IPS-NIHi11 (cell line): ENCODE measurements around the gene SP1.
"Not testable (repeated sequence)": the region's sequence is repeated elsewhere in the genome, so short reads cannot be mapped to it uniquely, and the experiment has no call there.

Experiments
- DNase-seq: peaks from one replicate; pipeline ENCODE4 v3.0.0; 2012; ENCODE audit warnings: mixed read lengths, low spot score

The SP1 gene

DNA sequence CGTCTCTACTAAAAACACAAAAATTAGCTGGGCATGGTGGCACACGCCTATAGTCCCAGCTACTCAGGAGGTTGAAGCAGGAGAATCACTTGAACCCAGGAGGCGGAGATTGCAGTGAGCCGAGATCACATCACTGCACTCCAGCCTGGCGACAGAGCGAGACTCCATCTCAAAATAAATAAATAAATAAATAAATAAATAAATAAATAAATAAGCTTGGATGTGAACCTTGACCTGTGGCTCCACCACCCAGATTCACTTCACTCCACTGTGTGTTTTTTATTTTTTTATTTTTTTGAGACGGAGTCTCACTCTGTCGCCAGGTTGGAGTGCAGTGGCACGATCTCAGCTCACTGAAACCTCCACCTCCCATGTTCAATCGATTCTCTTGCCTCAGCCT lies 18.3 kb upstream of the SP1 start:
- DNase-seq: not testable (repeated sequence)

DNA sequence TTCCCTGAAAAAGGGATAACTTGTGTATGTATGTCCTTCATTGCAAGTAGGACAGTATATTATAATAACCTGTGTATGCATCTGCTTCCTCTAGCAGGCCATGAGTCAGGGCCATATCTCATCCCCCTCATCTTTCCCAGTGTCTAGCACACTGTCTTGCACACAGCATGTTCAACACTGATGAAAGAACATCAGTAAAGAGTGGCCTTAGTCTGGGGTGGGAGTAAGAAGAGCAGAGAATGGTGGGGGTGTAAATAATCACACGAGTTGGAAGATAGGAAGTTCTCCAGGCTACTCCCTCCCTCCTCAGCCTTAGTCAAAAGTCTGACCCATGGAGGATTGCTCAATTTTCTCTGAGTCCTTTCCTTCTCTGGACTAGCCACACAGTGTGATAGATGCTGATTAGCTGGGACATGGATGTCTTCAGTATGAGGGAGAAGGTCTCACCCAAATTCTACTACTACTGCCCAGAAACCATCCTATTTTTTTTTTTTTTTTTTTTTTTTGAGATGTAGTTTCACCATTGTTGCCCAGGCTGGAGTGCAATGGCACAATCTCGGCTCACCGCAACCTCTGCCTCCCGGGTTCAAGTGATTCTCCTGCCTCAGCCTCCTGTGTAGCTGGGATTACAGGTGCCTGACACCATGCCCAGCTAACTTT lies 14.6 kb upstream of the SP1 start:
- DNase-seq: no peak

DNA sequence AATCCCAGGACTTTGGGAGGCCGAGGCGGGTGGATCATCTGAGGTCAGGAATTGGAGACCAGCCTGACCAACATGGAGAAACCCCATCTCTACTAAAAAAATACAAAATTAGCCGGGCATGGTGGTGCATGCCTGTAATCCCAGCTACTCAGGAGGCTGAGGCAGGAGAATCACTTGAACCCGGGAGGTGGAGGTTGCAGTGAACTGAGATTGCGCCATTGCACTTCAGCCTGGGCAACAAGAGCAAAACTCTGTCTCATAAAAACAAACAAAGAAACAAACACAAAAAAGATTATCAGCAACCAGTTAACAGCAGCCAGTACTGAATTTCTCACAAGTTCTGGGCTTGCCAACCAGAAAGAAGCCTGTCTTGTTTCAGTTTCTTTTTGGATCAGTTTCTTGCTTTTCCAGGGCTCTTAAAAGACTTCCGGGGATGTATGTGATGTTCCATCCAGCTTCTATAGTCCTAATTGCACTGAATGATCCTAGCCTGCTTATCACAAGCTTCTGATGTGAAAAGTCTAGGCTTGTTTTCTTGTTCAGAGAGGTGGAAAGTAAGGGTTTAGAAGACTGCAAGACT lies 6.3 kb upstream of the SP1 start:
- not testable (repeated sequence) for DNase-seq

DNA sequence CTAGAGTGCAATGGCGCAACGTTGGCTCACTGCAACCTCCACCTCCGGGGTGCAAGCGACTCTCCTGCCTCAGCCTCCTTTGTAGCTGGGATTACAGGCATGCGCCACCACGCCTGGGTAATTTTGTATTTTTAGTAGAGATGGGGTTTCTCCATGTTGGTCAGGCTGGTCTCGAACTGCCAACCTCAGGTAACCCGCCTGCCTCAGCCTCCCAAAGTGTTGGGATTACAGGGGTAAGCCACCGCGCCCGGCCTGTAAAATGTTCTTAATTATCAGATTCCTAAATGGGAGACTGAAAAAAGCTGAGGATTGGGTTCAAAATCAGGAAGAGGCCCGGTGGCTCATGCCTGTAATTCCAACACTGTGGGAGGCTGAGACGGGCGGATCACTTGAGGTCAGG lies 5.7 kb upstream of the SP1 start:
- not testable (repeated sequence) for DNase-seq

DNA sequence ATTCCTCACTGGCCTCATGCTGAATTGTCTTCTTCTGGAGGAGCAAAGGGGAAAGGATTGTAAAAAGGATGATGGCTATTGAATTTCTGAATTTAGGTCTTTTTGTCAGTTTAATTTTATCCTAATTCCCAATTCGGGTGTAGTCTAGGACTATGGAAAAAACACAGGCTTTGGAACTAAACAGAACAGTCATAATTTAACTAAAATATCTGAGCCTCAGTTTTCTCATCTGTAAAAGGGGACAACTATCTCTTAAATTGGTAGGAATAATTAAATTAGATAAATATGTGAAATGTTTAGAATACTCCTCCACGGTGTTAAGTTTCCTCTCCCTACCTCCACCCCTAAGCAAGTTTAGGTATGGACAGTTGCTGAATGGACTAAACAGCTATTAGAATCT lies 3.2 kb upstream of the SP1 start:
- no peak for DNase-seq

DNA sequence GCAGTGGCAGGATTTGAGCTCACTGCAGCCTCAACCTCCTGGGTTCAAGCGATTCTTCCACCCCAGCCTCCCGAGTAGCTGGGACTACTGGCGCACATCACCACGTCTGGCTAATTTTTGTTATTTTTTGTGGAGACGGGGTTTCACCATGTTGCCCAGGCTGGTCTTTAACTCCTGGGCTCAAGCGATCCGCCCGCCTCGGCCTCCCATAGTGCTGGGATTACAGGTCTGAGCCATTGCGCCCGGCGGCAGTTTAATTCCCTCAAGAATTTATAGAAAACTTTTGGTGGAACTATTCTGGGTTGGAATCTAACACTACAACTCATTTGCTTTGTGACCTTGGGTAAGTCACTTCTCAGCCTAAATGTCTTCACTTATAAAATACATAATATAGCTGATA lies 1.8 kb upstream of the SP1 start:
- DNase-seq: no peak

DNA sequence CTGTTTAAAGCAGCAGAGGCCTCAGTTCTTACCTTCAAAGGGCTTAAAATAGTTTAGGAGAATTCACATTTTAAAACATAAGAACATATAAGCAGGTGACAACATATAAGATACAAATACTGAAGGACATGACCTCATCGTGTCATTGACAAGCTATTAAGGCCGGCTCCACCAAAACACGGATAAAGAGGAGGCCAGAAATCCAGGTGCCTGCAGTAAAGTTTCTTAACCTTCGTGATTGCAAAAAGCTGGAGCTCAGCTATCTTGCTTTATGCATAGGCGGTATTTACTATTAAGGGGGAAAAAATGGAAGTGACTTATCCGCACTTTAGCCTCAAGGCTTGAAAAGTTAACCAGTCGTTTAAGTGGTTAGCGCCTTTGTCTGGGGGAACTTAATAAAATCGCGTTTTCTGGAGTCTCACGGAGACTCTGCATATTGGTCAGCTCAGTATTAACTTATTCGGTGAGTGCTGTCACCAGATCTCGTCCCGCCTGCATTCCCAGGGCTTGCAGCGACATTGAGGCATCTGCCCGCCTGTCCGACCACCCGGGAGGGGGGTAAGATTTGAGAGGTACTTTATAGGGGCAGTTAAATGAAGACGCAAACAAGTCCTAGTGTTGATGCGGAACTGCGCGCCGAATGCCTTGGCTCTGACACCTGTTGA lies 1.1 kb upstream of the SP1 start:
- no peak for DNase-seq

DNA sequence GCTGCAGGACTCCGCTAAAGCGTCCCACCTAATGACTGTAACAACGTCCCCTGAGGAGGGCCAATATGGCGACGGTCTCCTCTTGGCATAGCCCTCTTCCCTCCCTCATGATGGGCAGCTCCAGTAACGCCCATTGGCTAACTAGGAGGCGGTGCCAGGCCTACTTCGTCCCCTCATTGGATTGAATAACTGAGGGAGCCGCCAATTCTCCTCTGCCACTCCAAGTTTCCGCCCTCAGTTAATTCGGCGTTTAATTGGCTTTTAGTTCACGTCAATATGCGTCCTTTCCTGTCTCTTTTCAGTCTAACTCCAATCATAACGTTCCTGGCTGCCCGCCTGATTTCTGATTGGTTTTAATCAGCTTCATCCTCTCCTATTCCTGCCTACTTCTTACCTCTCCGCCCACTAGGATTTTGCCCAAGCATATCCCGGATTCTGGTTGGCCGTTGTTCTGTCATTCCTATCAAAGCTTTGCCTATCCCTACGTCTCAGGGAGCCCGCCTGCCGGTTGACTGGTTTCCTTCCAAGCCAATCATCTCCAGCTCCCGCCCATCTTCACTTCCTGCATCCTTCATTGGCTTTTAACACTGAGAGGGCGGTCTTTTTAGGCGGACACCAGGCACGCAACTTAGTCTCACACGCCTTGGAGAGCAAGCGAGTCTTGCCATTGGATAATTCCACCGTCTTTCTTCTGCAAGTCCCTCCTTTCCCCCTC lies 430 bp upstream of the SP1 start:
- DNase-seq: peak; percentile 91

DNA sequence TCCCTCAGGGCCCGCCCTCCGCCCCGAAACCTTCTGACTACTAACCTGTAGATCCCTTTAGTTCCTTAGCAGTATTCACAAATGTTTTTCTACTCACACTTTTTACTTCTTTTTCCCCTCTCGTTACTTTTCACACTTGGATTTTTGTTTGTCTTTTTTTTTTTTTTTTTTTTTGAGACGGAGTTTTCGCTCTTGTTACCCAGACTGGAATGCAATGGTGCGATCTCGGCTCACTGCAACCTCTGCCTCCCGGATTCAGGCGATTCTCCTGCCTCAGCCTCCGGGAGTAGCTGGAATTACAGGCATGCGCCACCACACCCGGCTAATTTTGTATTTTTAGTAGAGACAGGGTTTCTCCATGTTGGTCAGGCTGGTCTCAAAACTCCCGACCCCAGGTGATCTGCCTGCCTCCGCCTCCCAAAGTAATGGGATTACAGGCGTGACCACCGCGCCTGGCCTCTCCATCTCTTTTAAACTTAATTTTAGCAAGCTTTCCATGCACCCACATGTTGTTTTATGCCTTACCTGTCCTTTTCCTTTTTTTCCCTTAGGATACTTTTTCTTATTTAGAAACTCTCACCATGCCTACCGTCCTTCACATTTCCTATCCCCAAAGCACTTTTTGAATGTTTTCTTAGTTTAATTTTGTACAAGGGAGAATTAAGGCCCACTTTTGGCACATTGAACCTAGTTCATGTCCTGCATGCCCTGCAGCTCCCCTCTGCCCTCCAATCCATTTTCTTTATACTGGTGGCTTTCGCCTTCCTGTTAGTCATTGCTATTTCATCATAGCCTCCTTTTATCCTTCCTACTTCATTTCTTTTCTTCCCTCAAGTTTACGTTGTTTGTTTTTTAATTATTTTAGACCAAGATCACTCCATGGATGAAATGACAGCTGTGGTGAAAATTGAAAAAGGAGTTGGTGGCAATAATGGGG lies 1.1 kb downstream of the SP1 start:
- DNase-seq: no peak

DNA sequence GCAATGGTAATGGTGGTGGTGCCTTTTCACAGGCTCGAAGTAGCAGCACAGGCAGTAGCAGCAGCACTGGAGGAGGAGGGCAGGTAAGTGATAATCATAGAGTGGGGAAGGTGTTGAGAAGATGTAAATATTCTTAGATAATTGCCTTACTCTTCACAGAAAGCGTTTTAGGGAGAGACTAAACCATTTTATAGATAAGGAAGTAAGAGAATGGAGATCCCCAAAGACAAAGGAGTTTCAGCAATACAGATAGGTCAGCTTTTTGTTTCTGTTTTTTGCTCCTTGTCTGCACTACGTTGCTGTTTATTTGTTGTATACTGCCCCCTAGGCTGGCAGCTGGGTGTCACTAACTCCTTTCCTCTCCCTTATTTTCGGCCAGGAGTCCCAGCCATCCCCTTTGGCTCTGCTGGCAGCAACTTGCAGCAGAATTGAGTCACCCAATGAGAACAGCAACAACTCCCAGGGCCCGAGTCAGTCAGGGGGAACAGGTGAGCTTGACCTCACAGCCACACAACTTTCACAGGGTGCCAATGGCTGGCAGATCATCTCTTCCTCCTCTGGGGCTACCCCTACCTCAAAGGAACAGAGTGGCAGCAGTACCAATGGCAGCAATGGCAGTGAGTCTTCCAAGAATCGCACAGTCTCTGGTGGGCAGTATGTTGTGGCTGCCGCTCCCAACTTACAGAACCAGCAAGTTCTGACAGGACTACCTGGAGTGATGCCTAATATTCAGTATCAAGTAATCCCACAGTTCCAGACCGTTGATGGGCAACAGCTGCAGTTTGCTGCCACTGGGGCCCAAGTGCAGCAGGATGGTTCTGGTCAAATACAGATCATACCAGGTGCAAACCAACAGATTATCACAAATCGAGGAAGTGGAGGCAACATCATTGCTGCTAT lies 2.0 kb downstream of the SP1 start:
- DNase-seq: peak; percentile 22

DNA sequence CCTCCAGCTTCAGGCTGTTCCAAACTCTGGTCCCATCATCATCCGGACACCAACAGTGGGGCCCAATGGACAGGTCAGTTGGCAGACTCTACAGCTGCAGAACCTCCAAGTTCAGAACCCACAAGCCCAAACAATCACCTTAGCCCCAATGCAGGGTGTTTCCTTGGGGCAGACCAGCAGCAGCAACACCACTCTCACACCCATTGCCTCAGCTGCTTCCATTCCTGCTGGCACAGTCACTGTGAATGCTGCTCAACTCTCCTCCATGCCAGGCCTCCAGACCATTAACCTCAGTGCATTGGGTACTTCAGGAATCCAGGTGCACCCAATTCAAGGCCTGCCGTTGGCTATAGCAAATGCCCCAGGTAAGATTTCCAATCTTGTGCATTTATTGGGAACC lies 3.3 kb downstream of the SP1 start:
- DNase-seq: no peak

DNA sequence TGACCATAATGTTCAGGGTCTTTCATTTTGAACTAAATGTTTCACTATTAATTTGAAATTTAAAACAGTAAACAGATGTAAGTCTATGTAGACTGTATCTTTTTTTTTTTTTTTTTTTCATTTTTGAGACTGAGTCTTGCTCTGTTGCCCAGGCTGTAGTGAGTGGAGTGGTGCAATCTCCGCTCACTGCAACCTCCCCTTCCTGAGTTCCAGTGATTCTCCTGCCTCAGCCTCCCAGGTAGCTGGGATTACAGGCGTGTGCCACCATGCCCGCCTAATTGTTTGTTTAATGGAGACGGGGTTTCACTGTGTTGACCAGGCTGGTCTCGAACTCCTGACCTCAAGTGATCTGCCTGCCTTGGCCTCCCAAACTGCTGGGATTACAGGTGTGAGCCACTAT lies 6.4 kb downstream of the SP1 start:
- DNase-seq: not testable (repeated sequence)

DNA sequence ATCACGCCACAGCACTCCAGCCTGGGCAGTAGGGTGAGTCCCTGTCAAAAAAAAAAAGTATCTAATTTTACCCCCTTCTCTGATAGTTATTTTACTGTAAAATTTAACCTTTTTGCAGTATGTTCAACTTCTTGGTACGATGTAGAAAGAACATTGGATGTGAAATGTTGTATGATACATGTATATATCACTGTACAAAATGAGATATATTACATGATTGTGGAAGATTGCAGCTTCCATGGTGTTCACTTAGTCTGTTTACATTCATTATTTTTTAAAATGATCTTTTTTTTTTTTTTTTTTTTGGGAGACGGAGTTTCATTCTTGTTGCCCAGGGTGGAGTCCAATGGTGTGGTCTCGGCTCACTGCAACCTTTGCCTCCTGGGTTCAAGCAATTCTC lies 9.0 kb downstream of the SP1 start:
- DNase-seq: no peak

DNA sequence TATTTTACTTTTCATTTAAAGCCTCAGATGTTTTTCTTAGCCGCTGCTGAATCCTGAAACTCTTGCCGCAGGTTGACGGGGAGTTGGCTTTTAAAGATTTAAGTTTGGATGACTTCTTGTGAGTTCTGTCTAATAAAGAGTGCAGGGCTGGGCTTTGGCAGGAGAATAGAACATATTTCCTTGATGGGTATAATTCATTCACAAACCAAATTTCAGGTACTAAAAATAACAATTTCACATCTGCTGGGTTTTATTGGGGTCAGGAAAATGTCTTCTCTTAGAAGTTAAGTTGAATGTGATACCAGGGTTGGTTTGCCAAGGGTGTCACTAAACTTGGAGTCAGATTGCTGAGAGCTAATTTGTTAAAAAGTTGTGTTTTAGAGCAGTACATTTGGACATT lies 9.7 kb downstream of the SP1 start:
- DNase-seq: no peak

DNA sequence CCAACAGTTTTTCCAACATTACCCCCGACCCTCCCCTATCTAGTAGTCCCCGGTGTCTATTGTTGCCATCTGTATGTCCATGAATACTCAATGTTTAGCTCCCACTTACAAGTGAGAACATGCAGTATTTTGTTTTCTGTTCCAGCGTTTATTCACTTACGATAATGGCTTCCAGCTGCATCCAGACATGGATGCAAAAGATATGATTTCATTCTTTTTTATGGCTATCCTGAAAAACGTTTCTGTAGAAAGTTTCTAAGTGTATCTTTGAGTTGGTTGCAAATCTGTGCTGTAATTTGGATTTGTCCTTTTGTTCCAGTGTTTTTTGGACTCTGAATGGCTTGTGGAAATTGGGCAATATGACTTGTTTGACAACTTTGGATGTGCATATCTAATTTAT lies 11.7 kb downstream of the SP1 start:
- DNase-seq: no peak

DNA sequence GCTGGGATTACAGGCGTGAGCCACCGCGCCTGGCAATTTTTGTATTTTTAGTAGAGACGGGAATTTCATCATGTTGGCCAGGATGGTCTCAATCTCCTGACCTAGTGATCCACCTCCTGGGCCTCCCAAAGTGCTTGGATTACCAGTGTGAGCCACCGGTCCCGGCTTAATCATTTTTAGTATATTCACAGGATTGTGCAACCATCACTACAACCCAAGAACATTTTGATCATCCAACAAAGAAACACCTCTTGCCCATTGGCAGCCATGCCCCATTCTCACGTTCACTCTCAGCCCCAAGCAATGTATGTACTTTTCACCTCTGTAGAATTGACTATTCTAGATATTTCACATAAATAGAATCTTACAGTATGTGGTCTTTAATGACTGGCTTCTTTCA lies 19.9 kb downstream of the SP1 start:
- DNase-seq: no peak

DNA sequence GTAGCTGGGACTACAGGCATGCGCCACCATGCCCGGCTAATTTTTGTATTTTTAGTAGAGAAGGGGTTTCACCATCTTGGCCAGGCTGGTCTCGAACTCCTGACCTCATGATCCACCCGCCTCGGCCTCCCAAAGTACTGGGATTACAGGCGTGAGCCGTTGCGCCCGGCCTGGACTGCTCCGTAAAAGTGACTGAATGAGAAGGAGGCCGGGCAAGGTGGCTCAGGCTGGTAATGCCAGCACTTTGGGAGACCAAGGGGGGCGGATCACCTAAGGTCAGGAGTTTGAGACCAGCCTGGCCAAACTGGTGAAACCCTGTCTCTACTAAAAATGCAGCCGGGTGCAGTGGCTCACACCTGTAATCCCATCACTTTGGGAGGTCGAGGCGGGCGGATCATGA lies 22.4 kb downstream of the SP1 start:
- DNase-seq: not testable (repeated sequence)

DNA sequence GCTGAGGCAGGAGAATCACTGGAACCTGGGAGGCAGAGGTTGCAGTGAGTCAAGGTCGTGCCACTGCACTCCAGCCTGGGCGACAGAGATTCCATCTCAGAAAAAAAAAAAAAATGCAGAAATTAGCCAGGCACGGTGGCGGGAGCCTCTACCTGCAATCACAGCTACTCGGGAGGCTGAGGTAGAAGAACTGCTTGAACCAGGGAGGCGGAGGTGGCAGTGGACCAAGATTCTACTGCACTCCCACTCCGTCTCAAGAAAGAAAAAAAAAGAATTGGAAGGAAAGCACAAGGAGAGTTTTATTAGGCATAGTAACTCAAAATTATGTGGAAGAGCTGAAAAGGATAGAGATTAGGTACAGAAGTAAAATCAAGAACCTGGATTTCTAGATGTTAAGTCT lies 22.9 kb downstream of the SP1 start:
- DNase-seq: no peak

DNA sequence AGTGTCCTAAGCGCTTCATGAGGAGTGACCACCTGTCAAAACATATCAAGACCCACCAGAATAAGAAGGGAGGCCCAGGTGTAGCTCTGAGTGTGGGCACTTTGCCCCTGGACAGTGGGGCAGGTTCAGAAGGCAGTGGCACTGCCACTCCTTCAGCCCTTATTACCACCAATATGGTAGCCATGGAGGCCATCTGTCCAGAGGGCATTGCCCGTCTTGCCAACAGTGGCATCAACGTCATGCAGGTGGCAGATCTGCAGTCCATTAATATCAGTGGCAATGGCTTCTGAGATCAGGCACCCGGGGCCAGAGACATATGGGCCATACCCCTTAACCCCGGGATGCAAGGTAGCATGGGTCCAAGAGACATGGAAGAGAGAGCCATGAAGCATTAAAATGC lies 31.0 kb downstream of the SP1 start:
- no peak for DNase-seq

DNA sequence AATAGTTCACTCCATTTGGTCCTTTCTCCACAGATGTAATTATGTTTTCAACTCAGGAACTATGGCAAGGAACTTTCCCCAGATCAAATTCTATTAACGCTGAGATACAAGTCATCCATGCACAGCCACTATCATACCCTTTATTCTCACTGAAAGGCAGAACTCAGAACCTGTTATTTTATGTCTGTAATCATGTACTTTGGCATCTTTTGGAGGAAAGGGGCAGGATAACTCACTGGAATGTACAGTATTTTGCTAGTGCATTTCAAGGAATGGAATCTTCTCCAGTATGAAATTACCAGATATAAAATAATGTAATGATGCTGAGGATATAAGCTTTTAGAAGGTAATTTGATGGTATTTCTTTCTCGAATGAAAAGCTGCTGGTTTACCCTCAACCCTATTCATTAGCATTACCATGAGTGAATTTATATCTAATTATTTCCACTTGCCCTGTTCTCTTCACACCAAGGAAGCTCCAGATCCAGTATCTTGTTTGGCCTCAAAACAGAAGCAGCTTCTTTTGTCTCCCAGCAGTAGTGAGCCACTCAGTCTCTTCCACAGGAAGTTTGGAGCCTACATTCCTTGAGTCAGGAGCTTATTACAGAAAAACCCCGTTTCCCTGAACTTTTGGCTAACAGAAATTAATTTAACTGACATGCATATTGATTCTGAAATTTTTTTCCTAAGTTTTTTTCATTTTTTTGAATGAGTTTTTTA lies 33.7 kb downstream of the SP1 start:
- DNase-seq: no peak
